ENCODE data around the gene SYT1. TPM values are rescaled to one million over a fixed set of nuclear protein-coding genes. Genes with fewer than 3 reads are reported as not detected.

The SYT1 gene
- total RNA-seq, 1 donor from 2014 or later = 33.2 TPM

- Mint-ChIP-seq H3K4me1 (ENCODE audit: low read depth, unreplicated experiment) (peaks cover 3% of the 10 kb centered on the region), H3K27ac (ENCODE audit: unreplicated experiment) (no peak overlapping the region), H3K36me3 (ENCODE audit: low read depth, unreplicated experiment) (no peaks in the 10 kb centered on the region), H3K9me3 (ENCODE audit: unreplicated experiment) (no peaks in the 10 kb centered on the region), H3K27me3 (ENCODE audit: low read depth, unreplicated experiment) (no peaks in the 10 kb centered on the region), H3K4me3 (ENCODE audit: unreplicated experiment) (no peak overlapping the region)
- TF ChIP-seq CTCF (IDR thresholded peaks at IDR 0.05; ENCODE audit: insufficient read depth, low read depth, low read length) = no peak
- no peak for TF ChIP-seq EZH2 (IDR thresholded peaks at IDR 0.05; ENCODE audit: insufficient read depth, low read length)
- DNase-seq (ENCODE audit: low read depth) (no peak), FAIRE-seq (no peak)
- H3K4me3 ChIP-seq (ENCODE audit: insufficient read depth, low read depth, low read length) = no peak overlapping the region
- no peaks in the 10 kb centered on the region for H3K27me3 ChIP-seq (ENCODE audit: insufficient read depth, low read length)
- no peak overlapping the region for H2AFZ ChIP-seq (ENCODE audit: low read depth, low read length)
- H4K20me1 ChIP-seq (ENCODE audit: insufficient read depth, low read length) = no peaks in the 10 kb centered on the region
- H3K79me2 ChIP-seq (ENCODE audit: insufficient read depth, low read length) = no peaks in the 10 kb centered on the region
- no peaks in the 10 kb centered on the region for H3K4me1 ChIP-seq (ENCODE audit: insufficient read depth, low read length)
- no peaks in the 10 kb centered on the region for H3K36me3 ChIP-seq (ENCODE audit: insufficient read depth, low read length)
- H3K4me2 ChIP-seq (ENCODE audit: low read length) = no peak overlapping the region
- H3K27ac ChIP-seq (ENCODE audit: low read depth, low read length) = no peak overlapping the region
- H3K9me3 ChIP-seq (ENCODE audit: insufficient read depth, low read depth, low read length) = no peaks in the 10 kb centered on the region
- H3K9ac ChIP-seq (ENCODE audit: low read length) = no peak overlapping the region
Observed at GRCh38 chr12:79191391-79191790, 326.8 kb downstream of the SYT1 start.

- Histone ChIP-seq H3K79me2 (ENCODE audit: insufficient read depth, low read length) (no peaks in the 10 kb centered on the region), H3K27me3 (ENCODE audit: insufficient read depth, low read length) (no peaks in the 10 kb centered on the region), H3K9ac (ENCODE audit: low read length) (no peak overlapping the region), H3K36me3 (ENCODE audit: insufficient read depth, low read length) (no peaks in the 10 kb centered on the region), H2AFZ (ENCODE audit: low read depth, low read length) (no peak overlapping the region), H3K4me1 (ENCODE audit: insufficient read depth, low read length) (no peaks in the 10 kb centered on the region), H4K20me1 (ENCODE audit: insufficient read depth, low read length) (no peaks in the 10 kb centered on the region), H3K4me2 (ENCODE audit: low read length) (no peak overlapping the region), H3K9me3 (ENCODE audit: insufficient read depth, low read depth, low read length) (no peaks in the 10 kb centered on the region), H3K4me3 (ENCODE audit: insufficient read depth, low read depth, low read length) (no peak overlapping the region), H3K27ac (ENCODE audit: low read depth, low read length) (no peak overlapping the region)
- no peak for TF ChIP-seq CTCF (IDR thresholded peaks at IDR 0.05; ENCODE audit: insufficient read depth, low read depth, low read length)
- TF ChIP-seq EZH2 (IDR thresholded peaks at IDR 0.05; ENCODE audit: insufficient read depth, low read length) = no peak
- no peak for FAIRE-seq
- peak; percentile 21 for DNase-seq (ENCODE audit: low read depth)
- Mint-ChIP-seq H3K27me3 (ENCODE audit: low read depth, unreplicated experiment) (no peaks in the 10 kb centered on the region), H3K27ac (ENCODE audit: unreplicated experiment) (no peak overlapping the region), H3K4me1 (ENCODE audit: low read depth, unreplicated experiment) (peaks cover 6% of the 10 kb centered on the region), H3K36me3 (ENCODE audit: low read depth, unreplicated experiment) (no peaks in the 10 kb centered on the region), H3K4me3 (ENCODE audit: unreplicated experiment) (no peak overlapping the region), H3K9me3 (ENCODE audit: unreplicated experiment) (no peaks in the 10 kb centered on the region)
Observed at GRCh38 chr12:79194595-79194994, 330.0 kb downstream of the SYT1 start.

- H3K27ac Mint-ChIP-seq (ENCODE audit: unreplicated experiment) = no peak overlapping the region
- Histone ChIP-seq H3K4me3 (ENCODE audit: insufficient read depth, low read depth, low read length) (no peak overlapping the region), H3K4me1 (ENCODE audit: insufficient read depth, low read length) (no peaks in the 10 kb centered on the region), H4K20me1 (ENCODE audit: insufficient read depth, low read length) (no peaks in the 10 kb centered on the region), H3K79me2 (ENCODE audit: insufficient read depth, low read length) (no peaks in the 10 kb centered on the region), H3K36me3 (ENCODE audit: insufficient read depth, low read length) (no peaks in the 10 kb centered on the region), H3K27me3 (ENCODE audit: insufficient read depth, low read length) (no peaks in the 10 kb centered on the region), H3K9me3 (ENCODE audit: insufficient read depth, low read depth, low read length) (no peaks in the 10 kb centered on the region), H3K4me2 (ENCODE audit: low read length) (no peak overlapping the region), H3K9ac (ENCODE audit: low read length) (no peak overlapping the region), H2AFZ (ENCODE audit: low read depth, low read length) (no peak overlapping the region), H3K27ac (ENCODE audit: low read depth, low read length) (no peak overlapping the region)
- DNase-seq (ENCODE audit: low read depth) = no peak
- peaks cover 2% of the 10 kb centered on the region for H3K36me3 Mint-ChIP-seq (ENCODE audit: low read depth, unreplicated experiment)
- no peak overlapping the region for H3K4me3 Mint-ChIP-seq (ENCODE audit: unreplicated experiment)
- H3K27me3 Mint-ChIP-seq (ENCODE audit: low read depth, unreplicated experiment) = no peaks in the 10 kb centered on the region
- TF ChIP-seq EZH2 (IDR thresholded peaks at IDR 0.05; ENCODE audit: insufficient read depth, low read length) = no peak
- no peak for TF ChIP-seq CTCF (IDR thresholded peaks at IDR 0.05; ENCODE audit: insufficient read depth, low read depth, low read length)
- no peak for FAIRE-seq
- peaks cover 6% of the 10 kb centered on the region for H3K4me1 Mint-ChIP-seq (ENCODE audit: low read depth, unreplicated experiment)
- no peaks in the 10 kb centered on the region for H3K9me3 Mint-ChIP-seq (ENCODE audit: unreplicated experiment)
Observed at GRCh38 chr12:79199166-79199565, 334.6 kb downstream of the SYT1 start.

Data from astrocyte (in vitro differentiated cells and primary cell).